ENCODE results near the gene ARIH2.

DNA sequence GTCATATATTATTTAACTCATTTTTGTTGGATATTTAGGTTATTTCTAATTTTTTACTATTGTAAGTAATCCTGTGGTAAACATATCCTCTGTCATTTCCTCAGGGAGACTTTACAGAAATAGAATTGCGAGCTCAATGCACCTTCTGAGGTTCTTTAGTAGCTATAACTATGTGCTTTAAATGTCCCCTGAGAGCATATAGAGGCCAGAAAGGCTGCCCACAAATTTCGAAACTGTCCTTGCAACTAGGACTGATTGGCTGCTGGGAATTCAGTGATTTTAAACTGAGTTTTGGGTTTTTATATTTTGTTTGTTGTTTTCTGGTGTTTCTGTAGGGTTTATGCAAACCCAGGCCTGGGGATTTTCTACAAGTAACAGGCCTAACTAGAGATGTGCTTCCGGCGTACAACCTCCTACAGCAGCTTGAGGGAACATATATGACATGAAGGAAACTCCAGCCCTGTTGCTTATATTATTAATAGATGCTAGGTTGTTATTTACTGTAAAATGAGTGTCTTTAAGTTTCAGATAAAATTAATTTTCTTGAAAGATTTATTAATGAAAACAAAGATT, 42.3 kb downstream of the ARIH2 start:
- no peak for TF ChIP-seq POLR2A (IDR thresholded peaks at IDR 0.05)
- TF ChIP-seq, protein P1, sequence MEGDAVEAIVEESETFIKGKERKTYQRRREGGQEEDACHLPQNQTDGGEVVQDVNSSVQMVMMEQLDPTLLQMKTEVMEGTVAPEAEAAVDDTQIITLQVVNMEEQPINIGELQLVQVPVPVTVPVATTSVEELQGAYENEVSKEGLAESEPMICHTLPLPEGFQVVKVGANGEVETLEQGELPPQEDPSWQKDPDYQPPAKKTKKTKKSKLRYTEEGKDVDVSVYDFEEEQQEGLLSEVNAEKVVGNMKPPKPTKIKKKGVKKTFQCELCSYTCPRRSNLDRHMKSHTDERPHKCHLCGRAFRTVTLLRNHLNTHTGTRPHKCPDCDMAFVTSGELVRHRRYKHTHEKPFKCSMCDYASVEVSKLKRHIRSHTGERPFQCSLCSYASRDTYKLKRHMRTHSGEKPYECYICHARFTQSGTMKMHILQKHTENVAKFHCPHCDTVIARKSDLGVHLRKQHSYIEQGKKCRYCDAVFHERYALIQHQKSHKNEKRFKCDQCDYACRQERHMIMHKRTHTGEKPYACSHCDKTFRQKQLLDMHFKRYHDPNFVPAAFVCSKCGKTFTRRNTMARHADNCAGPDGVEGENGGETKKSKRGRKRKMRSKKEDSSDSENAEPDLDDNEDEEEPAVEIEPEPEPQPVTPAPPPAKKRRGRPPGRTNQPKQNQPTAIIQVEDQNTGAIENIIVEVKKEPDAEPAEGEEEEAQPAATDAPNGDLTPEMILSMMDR (IDR thresholded peaks at IDR 0.05), result no peak

All from stomach (tissue), 4 donors.